RWPE2 (cell line): ENCODE data around the gene PAX6.
"Not testable (repeated sequence)": the region's sequence is repeated elsewhere in the genome, so short reads cannot be mapped to it uniquely, and the experiment has no call there.

Experiments used
- ATAC-seq: fragments of 200-7000 bp; cut with Tn5 transposase; 3 replicates; pipeline ENCODE4 v1.9.1; 2021; ENCODE audit warnings: low read depth
- DNase-seq: peaks from one replicate; pipeline ENCODE4 v3.0.0-alpha.2; 2020; ENCODE audit warnings: low spot score
- H3K27ac ChIP-seq: fragments of 450-650 bp; 2 replicates; pipeline ENCODE4 v1.5.1; 2017; ENCODE audit warnings: mild to moderate bottlenecking; ENCODE audit not compliant: poor library complexity, severe bottlenecking
- H3K27me3 ChIP-seq: fragments of 250-450 bp; sonication (Bioruptor Pico); 2 replicates; pipeline ENCODE4 v1.5.1; 2021; ENCODE audit warnings: mild to moderate bottlenecking, moderate library complexity; ENCODE audit not compliant: insufficient read depth, poor library complexity, severe bottlenecking
- H3K36me3 ChIP-seq: fragments of 250-450 bp; sonication (Bioruptor Pico); 2 replicates; pipeline ENCODE4 v1.5.1; 2020; ENCODE audit warnings: low read depth, mild to moderate bottlenecking, moderate library complexity
- H3K4me1 ChIP-seq: fragments of 250-450 bp; sonication (Bioruptor Pico); 2 replicates; pipeline ENCODE4 v1.5.1; 2021; ENCODE audit warnings: mild to moderate bottlenecking, moderate library complexity; ENCODE audit not compliant: insufficient read depth, poor library complexity, severe bottlenecking
- H3K4me3 ChIP-seq: fragments of 250-450 bp; sonication (Bioruptor Pico); 2 replicates; pipeline ENCODE4 v1.5.1; 2021; ENCODE audit warnings: mild to moderate bottlenecking, moderate library complexity; ENCODE audit not compliant: severe bottlenecking
- H3K9me3 ChIP-seq: fragments of 250-450 bp; sonication (Bioruptor Pico); 2 replicates; pipeline ENCODE4 v1.5.1; 2021; ENCODE audit warnings: mild to moderate bottlenecking, moderate library complexity; ENCODE audit not compliant: severe bottlenecking
- TF ChIP-seq, protein P1 (sequence below): fragments of 450-650 bp; IDR thresholded peaks from one replicate; pipeline ENCODE4 v1.5.1; 2017; ENCODE audit warnings: mild to moderate bottlenecking, moderate library complexity; ENCODE audit not compliant: poor library complexity, severe bottlenecking

Gene PAX6

GRCh38 chr11:31763296-31763695 is 47.8 kb downstream of the PAX6 start:
- DNase-seq: no peak
- Histone ChIP-seq H3K4me1 (no peaks in the 10 kb centered on the region), H3K36me3 (no peaks in the 10 kb centered on the region), H3K27me3 (no peaks in the 10 kb centered on the region), H3K9me3 (no peaks in the 10 kb centered on the region), H3K27ac (no peak overlapping the region), H3K4me3 (no peak overlapping the region)
- no peak for ATAC-seq
- TF ChIP-seq, protein P1, sequence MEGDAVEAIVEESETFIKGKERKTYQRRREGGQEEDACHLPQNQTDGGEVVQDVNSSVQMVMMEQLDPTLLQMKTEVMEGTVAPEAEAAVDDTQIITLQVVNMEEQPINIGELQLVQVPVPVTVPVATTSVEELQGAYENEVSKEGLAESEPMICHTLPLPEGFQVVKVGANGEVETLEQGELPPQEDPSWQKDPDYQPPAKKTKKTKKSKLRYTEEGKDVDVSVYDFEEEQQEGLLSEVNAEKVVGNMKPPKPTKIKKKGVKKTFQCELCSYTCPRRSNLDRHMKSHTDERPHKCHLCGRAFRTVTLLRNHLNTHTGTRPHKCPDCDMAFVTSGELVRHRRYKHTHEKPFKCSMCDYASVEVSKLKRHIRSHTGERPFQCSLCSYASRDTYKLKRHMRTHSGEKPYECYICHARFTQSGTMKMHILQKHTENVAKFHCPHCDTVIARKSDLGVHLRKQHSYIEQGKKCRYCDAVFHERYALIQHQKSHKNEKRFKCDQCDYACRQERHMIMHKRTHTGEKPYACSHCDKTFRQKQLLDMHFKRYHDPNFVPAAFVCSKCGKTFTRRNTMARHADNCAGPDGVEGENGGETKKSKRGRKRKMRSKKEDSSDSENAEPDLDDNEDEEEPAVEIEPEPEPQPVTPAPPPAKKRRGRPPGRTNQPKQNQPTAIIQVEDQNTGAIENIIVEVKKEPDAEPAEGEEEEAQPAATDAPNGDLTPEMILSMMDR: no peak

GRCh38 chr11:31761636-31762035 is 49.5 kb downstream of the PAX6 start:
- Histone ChIP-seq H3K36me3 (no peaks in the 10 kb centered on the region), H3K27me3 (no peaks in the 10 kb centered on the region), H3K4me3 (no peak overlapping the region), H3K27ac (no peak overlapping the region), H3K4me1 (no peaks in the 10 kb centered on the region), H3K9me3 (no peaks in the 10 kb centered on the region)
- no peak for ATAC-seq
- no peak for DNase-seq
- TF ChIP-seq, protein P1: no peak

DNA sequence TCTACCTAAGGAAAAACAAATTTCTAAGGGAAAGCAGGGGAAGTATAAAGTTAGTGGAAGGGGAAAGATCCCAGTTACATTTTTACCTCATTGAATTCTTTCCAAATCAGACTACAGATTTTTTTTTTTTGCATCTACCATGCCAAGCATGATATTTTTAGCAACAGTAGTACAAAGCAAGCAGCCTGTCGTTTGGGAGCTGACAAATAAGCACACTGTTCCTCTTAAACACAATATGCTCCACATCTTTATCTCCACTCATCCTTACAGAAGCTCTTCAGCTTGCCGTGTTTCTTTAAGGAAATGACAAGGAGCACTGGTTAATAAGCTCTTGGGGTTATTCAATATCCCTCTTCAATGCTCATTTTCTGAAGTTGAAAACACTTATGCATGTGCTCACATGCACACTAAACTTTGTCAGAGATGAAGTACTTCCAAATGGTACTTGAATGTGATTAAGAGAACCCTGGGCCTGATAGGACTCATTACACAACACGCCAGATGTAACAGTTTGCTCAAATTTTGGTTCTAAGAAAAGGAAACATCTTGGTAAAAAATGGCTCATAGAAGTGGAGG is 53.8 kb downstream of the PAX6 start:
- no peak for DNase-seq
- Histone ChIP-seq H3K27ac (no peak overlapping the region), H3K36me3 (no peaks in the 10 kb centered on the region), H3K27me3 (no peaks in the 10 kb centered on the region), H3K4me3 (no peak overlapping the region), H3K4me1 (no peaks in the 10 kb centered on the region), H3K9me3 (no peaks in the 10 kb centered on the region)
- ATAC-seq: no peak
- TF ChIP-seq, protein P1: no peak

DNA sequence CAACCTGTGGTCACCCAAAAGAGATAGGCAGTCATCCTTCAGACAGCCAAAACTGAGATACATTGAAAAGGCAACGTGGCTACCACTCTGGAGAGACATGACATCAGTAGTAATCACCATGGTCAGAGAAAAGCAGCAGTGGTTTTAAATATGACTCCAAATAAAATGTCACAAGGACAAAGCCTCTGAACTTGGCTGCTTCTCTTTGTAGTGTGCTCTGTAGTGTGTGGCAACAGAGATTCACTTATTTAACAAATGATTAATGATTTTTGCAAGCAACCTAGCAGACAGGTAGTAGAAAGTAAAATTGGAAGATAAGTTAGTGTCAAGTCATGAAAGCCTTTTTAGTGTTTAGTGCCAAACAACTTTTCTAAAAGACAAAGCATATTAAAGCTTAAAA is 63.5 kb downstream of the PAX6 start:
- no peaks in the 10 kb centered on the region for H3K27me3 ChIP-seq

DNA sequence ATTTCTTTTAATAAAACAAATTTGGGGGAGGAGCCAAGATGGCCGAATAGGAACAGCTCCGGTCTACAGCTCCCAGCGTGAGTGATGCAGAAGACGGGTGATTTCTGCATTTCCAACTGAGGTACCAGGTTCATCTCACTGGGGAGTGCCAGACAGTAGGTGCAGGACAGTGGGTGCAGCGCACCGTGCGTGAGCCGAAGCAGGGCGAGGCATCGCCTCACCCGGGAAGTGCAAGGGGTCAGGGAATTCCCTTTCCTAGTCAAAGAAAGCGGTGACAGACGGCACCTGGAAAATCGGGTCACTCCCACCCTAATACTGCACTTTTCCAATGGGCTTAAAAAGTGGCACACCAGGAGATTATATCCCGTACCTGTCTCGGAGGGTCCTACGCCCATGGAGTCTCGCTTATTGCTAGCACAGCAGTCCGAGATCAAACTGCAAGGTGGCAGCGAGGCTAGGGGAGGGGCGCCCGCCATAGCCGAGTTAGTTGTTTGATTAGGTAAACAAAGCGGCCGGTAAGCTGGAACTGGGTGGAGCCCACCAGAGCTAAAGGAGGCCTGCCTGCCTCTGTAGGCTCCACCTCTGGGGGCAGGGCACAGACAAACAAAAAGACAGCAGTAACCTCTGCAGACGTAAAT is 70.3 kb downstream of the PAX6 start:
- not testable (repeated sequence) for H3K27ac ChIP-seq, H3K4me1 ChIP-seq, H3K9me3 ChIP-seq, DNase-seq, H3K27me3 ChIP-seq, H3K36me3 ChIP-seq, H3K4me3 ChIP-seq, ATAC-seq

More for the DNA sequence above, 63.5 kb downstream of the PAX6 start:
- H3K27ac ChIP-seq: no peak overlapping the region
- DNase-seq (no peak), ATAC-seq (no peak)
- no peaks in the 10 kb centered on the region for H3K4me1 ChIP-seq
- no peaks in the 10 kb centered on the region for H3K36me3 ChIP-seq
- TF ChIP-seq, protein P1: no peak
- no peaks in the 10 kb centered on the region for H3K9me3 ChIP-seq
- no peak overlapping the region for H3K4me3 ChIP-seq
